ENCODE measurements around the gene TLE2. TPM values are rescaled to one million over a fixed set of nuclear protein-coding genes. Genes with fewer than 3 reads are reported as not detected.
A peak's percentile ranks its signal among the peaks of the same experiment; 100 is the strongest.
"Not testable (repeated sequence)": the region's sequence is repeated elsewhere in the genome, so short reads cannot be mapped to it uniquely, and the experiment has no call there.

The TLE2 gene
- total RNA-seq, 2 donors from 2014 or later: 39.4 to 61.4 TPM

DNA sequence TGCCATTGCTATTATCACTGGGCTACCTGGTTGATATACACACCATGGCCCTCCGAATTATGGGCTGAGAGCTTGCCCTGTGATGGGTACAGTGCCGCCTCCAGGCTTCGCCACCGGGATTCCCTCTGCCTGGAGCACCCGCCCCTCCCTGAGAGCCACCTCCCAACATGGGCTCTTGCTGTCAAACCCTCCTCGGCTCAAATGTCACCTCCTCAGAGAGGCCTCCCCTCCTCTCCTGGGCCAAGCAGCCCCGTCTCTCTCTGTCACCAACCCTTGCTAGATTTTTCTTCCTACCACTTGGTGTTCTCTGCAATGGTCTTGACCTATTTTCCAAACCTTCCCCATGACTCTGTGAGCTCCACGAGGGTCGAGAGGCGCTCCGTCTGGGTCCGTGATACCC lies 12.2 kb upstream of the TLE2 start:
- DNase-seq (ENCODE audit: low spot score): no peak
- intact Hi-C loops (cut with DNase I): no loop called here

DNA sequence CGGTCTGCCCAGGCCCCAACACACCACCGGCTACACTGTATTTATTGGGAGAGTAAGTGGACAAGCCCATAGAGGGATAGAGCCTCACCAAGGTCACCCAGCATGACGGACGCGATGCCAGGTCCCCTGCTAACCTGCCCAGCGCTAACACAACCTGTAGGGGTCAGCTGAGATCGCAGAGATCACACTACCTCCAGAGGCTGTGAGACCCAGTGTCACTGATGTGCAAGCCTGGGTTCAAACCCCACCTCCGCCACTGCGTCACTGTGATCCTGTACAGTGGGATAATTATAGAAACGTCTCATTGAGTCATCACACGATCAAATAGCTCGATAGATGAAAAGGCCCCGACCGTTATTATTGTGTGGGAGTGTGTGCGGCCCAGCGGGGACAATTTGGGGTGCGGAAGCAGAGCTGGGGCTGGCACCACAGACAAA lies 10.6 kb upstream of the TLE2 start:
- intact Hi-C loops (cut with DNase I): loop anchor here (5.0 kb wide), 2 partner anchors 62 to 1222 kb away; partner anchors contain the start of gene TLE6 (in 1 of the 2)
- DNase-seq (ENCODE audit: low spot score): no peak

DNA sequence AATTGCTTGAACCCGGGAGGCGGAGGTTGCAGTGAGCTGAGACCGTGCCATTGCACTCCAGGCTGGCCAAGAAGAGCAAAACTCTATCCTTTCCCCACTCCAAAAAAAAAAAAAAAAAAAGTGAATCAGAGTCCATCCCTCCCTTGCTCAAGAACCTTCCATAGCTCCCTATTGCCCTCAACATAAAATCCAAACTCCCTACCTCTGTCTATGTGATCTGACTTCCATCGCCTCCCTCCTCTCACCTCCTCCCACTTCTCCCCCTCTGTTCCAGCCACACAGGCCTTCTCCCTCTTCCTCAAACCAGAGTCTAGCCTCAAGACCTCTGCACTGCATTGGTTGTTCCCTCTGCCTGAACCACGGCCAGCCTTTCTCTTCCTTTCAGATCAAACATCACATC lies 10.0 kb upstream of the TLE2 start:
- intact Hi-C loops (cut with DNase I): loop anchor here (5.0 kb wide), 2 partner anchors 62 to 1222 kb away; partner anchors contain the start of gene TLE6 (in 1 of the 2)
- no peak for DNase-seq (ENCODE audit: low spot score)

DNA sequence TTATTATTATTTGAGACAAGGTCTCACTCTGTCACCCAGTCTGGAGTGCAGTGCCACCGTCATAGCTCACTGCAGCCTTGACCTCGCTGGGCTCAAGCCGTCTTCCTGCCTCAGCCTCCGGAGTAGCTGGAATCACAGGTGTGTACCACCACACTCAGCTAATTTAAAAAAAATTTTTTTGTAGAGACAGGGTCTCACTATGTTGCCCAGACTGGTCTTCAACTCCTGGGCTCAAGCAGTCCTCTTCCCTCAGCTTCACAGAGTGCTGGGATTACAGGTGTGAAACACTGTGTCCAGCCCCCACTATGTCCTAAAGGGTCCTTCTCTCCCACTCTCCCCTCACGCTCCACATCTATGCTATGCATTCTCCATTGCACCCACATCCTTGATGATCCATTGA lies 9.1 kb upstream of the TLE2 start:
- DNase-seq (ENCODE audit: low spot score): no peak
- intact Hi-C loops (cut with DNase I): loop anchor here (5.0 kb wide), 2 partner anchors 61 to 1221 kb away; partner anchors contain the start of gene TLE6 (in 1 of the 2)

DNA sequence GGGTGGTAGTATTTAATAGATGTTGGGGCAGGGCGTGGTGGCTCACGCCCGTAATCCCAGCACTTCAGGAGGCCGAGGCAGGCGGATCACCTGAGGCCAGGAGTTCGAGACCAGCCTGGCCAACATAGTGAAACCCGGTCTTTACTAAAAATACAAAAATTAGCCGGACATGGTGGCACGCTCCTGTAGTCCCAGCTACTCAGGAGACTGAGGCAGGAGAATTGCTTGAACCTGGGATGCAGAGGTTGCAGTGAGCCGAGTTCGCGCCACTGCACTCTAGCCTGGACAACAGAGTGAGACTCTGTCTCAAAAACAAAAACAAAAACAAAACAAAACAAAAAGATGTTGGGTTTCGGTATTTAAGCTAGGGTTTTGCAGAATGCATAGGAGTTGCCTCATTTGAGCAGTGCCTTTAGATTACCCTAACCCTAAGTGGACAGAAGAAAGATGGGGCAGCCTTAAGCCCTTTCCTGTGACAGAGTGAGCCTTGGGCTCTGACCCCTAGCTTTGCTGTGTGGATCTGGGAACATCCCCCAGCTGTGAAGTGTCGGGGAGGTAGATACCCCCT lies 8.0 kb upstream of the TLE2 start:
- DNase-seq (ENCODE audit: low spot score): not testable (repeated sequence)
- intact Hi-C loops (cut with DNase I): loop anchor here (5.0 kb wide), 2 partner anchors 60 to 1220 kb away; partner anchors contain the start of gene TLE6 (in 1 of the 2)

DNA sequence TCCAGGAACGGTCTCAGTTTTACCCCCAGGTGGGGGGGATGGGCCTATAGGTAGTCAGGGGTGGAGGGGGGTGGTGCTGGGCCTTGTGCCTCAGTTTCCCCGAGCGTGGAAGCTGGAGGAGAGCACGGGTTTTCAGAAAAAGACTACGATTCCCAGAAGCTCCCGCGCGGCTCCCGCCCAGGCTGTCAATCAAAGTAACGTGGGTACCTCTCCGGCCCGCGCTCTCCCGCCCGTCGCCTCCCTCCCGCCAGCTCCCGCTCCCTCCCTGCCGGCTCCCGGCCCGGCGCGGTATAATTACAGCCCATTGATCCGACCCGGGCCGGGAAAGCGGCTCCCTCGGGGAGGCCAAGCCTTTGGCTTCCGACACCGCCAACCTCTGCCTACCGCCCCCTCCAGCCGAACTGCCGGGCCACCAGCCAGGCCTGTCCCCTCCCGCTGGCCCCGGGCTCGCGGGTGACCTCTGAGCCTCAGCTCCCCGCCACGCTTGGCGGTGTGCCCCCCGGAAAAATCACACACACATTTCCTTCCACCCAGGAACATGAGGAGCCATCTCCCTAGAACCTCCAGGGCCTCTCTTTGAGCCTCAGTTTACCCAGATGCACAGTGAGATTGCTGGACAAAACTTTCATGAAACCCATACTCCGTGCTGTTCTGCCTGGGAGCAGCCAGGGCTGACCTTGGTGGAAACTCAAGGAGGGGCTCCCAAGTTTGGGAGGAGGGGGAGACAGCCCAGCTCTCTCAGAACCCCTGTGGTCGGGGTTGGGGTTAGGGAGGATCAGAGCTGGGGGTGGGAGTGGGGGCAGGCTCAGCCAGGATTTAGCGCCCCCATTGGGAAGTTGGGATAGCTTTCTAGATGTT lies 7.3 kb upstream of the TLE2 start:
- intact Hi-C loops (cut with DNase I): loop anchor here (5.0 kb wide), 2 partner anchors 59 to 1219 kb away; partner anchors contain the start of gene TLE6 (in 1 of the 2)
- peak; percentile 97 for DNase-seq (ENCODE audit: low spot score)

DNA sequence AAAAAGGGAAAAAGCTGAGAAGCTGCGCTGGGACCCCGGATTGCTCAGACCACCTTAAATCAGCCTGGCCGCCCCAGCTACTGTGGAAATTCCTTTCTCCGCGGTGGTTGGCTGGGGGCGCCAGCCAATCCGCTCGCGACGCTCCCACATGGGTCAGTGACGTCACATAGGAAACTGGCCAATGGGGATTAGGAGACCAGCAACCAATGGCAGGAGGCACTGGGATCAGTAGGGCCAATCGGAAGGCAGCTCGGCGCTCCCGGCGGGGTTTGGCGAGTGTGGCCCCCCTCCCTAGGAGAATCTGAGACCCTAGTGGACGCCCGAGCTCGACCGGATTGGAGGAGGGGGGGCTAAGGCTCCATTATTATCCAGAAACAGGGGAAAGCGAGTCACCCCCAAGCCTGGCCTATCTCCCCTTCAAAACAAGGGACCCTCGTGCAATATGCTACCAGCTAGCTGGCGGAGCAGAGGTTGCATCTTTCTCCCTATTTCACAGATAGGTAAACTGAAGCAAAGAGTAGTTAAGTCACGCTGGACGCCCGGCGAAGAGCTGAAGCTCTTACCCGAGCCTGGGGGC lies 6.5 kb upstream of the TLE2 start:
- intact Hi-C loops (cut with DNase I): loop anchor here (5.0 kb wide), 2 partner anchors 58 to 1218 kb away; partner anchors contain the start of gene TLE6 (in 1 of the 2)
- peak; percentile 98 for DNase-seq (ENCODE audit: low spot score)

DNA sequence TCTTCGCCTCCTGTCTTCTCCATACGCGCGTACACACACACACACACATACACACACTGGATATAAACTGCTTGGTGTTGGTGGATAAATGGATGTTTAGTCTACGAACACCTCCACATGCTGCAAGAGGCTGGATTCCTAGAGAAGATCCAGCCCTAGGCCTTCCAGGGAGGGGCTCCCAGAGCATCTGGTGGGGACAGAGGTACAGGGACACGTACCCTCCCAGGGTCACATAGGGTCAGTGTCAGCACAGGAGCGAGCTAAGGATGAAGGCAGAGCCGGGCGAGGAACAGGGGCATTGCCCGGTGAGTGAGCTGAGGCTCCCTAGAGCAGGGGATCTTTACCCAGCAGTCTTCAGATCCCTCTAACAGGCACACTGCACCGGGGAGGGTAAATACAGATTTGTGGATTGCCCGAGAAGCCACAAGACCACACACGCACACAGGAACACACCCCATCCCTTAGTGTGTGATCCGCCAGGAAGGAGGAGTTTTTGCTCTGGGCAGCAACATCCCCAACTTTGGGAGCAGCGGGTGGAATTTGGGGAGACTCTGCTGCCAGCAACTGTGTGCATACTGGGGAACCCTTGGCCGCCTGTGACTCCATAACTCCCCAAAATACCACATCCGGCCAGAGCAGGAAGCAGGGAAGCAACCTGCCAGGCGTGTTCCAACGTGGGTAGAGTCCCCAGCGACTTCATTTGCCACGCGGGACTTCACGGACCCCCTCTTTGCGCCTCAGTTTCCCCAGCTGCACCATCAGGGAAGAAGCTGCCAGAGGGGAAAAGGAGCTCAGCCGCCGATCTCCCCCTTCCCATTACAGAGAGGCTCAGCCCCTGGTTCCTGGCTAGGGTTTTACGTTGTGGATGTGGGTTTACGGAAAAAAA lies 5.8 kb upstream of the TLE2 start:
- DNase-seq (ENCODE audit: low spot score): no peak
- intact Hi-C loops (cut with DNase I): loop anchor here (5.0 kb wide), 3 partner anchors 48 to 1218 kb away; partner anchors contain the start of gene TLE6 (in 1 of the 2)

DNA sequence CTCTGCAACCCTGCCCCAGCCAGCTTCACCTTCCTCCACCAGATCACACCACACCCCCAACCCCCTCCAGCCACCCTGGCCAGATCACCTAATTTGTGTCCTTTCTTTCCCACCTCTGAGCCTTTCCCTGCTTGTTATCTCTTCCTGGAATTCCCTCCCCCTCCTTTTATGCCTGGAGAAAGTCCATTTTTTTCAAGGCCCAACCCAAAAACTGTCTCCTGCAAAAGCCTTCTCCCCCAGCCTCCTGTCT lies 5.3 kb upstream of the TLE2 start:
- no peak for DNase-seq (ENCODE audit: low spot score)
- intact Hi-C loops (cut with DNase I): loop anchor here in 1 of 2 donors (5.0 kb wide), 1 partner anchor 47 kb away; no protein-coding TSS in a partner anchor

DNA sequence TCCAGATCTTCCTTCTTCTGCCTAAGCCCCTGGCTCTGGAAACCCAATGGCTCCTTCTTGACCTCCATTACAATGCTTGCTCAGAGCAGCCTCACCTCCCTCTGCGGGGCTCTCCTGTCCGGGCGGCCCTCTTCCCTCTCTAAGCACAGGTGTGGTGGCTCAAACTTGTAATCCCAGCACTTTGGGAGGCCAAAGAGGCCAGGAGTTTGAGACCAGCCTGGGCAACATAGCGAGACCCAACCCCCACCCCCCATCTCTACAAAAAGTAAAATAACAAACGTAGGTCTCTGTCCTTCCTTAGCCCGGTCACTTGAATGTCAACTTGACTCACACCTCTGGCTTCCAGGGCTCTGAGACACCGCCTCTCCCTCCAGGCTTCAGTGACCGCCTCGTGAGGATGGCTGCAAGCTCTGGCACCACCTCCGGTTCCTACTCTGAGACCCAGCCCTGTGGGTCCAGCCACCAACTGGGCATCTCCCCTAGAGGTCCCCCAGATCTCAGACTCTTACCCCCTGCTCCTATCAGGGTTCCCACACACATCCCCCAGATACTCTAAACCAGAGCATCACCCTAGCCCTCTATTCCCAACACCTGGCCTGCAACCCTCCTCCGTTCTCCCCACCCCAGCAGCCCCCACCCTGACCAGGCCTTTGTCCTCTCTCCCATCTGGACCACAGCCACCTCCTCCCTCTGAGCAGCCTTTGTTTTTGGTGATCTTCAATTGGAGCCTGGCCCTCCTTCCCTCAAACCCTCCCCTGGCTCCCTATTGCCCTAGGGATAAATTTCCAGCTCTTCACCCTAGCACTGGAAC lies 4.7 kb upstream of the TLE2 start:
- no peak for DNase-seq (ENCODE audit: low spot score)
- intact Hi-C loops (cut with DNase I): loop anchor here in 1 of 2 donors (5.0 kb wide), 1 partner anchor 46 kb away; no protein-coding TSS in a partner anchor

DNA sequence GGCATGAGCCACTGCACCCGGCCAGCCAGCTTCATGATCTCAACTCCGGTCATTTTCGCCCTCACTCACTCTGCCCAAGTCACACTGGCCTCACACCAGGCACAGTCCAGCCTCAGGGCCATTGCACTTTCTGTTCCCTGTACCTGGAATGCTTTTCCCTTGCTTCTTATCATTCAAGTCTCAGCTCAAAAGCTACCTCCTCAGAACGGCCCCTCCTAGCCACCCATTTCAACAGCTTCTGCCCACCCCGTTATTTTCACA lies 2.5 kb upstream of the TLE2 start:
- DNase-seq (ENCODE audit: low spot score): no peak
- intact Hi-C loops (cut with DNase I): loop anchor here in 1 of 2 donors (5.0 kb wide), 1 partner anchor 44 kb away; no protein-coding TSS in a partner anchor

DNA sequence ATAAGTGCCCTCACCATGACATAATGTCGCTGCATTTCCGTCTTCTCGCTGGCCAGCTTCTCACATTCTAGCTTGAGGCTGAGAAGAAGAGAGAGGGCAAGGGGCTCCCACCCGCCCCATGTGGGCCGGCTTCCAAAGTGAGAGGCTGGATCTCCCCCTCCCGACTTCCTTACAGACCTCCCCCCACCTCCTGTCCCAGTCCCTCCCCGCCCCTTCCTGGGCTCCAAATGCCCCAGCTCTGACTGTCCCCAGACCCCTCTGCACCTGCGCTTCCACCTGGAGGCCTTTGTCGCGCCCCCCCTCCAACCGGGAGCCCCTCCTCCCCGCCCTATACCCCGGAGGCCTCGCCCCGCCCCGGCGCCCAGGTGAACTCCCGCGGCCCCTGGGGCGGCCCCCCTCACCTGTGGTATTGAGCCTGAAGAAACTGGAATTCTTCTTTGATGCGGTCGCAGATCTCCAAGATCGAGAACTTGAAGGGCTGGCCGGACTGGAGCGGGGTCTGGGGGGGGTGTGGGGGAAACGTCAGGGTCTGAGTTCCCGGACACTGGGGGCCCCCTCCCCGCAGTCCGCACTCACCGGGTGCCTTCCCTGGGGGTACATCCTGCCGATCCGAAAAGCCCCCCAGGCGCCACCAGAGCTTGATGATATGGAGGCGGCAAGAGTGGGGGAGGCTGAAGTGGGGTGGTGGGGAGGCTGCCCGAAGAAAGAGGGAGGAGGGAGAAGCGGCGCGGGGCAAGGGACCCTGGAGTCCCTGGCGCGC lies 595 bp downstream of the TLE2 start:
- no peak for DNase-seq (ENCODE audit: low spot score)
- intact Hi-C loops (cut with DNase I): no loop called here

DNA sequence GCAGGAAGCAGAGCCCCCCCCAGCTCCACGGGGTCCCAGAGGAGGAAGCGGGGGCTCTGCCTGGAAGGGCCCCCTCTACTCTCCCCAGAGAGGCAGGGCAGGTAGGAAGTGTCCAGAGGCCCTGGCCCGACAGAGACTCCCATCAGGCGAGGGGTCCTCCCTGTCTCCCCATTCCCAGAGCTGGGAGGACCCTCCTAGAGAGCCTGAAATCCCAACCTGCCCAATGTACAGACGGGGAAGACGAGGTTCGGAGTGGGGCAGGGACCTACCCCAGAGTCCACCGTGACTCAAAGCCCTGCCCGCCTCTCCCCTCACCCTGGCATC lies 1.1 kb downstream of the TLE2 start:
- intact Hi-C loops (cut with DNase I): no loop called here
- DNase-seq (ENCODE audit: low spot score): no peak

DNA sequence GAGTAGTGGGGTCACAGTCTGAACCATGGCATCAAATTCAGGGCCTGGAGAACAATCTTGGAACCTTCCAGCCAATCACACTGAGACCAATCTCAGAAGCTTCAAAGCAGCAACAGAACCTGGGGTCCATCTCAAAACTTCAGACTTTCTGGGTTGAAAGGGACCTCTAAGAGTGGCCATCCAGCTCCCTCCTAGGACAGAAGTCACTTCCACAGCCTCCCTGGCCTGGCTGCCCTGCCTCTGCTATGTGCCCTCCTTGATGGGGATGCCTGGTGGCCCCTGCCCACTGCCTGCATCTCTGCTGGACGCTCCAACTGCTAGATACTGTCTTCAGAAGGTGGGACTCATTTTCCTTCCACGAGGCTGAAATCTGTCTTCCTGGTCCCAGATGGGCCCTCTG lies 1.8 kb downstream of the TLE2 start:
- intact Hi-C loops (cut with DNase I): no loop called here
- no peak for DNase-seq (ENCODE audit: low spot score)

DNA sequence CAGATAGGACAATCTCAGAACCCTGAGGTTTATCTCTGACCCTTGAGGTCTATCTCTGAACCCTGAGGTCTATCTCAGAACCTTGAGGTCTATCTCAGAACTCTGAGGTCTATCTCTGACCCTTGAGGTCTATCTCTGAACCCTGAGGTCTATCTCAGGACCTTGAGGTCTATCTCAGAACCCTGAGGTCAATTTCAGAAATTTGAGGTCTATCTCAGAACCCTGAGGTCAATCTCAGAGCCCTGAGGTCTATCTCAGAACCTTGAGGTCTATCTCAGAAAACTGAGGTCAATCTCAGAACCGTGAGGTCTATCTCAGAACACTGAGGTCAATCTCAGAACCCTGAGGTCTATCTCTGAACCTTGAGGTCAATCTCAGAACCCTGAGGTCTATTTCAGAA lies 2.3 kb downstream of the TLE2 start:
- intact Hi-C loops (cut with DNase I): no loop called here
- DNase-seq (ENCODE audit: low spot score): no peak

DNA sequence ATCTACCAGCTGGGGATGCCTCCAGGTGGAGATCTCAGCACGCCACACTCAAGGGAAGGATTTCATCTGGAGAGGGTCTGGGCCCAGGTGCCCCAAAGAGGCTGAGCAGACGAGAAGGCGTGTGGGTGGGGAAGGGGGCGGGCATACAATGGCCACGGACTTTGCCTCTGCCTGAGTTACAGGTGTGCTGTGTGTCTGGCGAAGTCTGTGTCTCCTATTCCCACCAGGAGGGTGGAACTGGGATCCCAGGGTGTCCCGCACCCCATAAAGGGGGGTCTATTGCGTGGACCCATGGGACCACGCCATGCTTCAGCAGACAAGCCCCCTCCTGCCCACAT lies 3.6 kb downstream of the TLE2 start:
- DNase-seq (ENCODE audit: low spot score): no peak

DNA sequence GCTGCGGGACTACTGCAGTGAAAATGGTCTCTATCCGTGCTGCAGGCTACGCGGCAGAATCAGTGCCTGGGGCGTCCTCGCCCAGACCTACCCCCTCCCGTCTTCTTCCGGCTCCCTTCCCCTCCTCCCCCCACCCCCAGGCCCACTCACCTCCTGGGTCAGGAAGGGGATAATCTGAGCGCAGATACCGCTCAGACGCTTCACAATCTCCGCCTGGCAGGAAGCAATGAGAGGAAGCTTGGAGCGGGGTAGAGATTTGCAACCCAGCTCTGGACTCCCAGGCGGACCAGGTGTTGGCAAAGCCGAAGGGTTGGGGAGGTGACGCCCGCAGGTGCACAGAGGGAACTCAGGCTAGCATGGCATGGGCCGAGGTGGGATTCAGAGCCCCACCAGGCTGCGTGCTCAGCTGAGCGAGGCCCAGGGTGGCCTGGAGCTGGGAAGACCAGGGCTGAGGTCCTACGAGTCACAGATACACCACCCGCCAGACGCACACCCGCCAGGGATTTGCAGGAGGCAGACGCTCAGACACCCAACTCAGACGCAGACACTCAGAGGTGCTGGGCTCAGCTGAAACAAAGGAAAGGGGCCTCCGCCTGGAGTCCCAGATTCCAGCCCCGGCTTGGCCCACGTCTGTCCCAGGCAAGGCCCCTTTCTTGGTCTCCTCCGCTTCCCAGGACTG lies 4.1 kb downstream of the TLE2 start:
- DNase-seq (ENCODE audit: low spot score): no peak
- intact Hi-C loops (cut with DNase I): no loop called here

More for the DNA sequence above, 3.6 kb downstream of the TLE2 start:
- intact Hi-C loops (cut with DNase I): no loop called here

DNA sequence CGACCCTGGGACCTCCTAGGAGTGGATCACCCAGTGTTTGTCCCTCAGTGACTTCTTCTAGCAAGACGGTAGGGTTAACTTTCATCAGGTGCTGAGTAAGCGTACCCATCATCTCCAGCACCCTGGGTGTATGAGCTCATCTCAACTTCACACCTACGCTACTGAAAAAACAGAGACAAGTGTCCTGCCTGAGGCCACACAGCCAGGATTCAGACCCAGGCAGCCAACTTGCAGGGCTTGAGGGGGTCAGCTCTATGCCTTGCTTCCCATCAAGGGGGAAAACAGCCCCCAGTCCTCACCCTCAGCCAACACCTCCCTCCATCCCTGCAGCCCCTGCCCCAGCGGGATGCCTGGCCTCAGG lies 4.6 kb downstream of the TLE2 start:
- no peak for DNase-seq (ENCODE audit: low spot score)
- intact Hi-C loops (cut with DNase I): no loop called here

Data from posterior vena cava (tissue), 2 donors.